M059J (cell line): ENCODE results near the gene TMEM270. TPM values are rescaled to one million over a fixed set of nuclear protein-coding genes. Genes with fewer than 3 reads are reported as not detected.
"Not testable (repeated sequence)": the region's sequence is repeated elsewhere in the genome, so short reads cannot be mapped to it uniquely, and the experiment has no call there.

Source experiments
- DNase-seq: peaks from one replicate; pipeline ENCODE4 v3.0.0-alpha.2; 2012; ENCODE audit warnings: low read depth
- total RNA-seq: library from RNA; depleted of rRNA; stranded (reverse); fragments of >200 nt; shearing (Covaris generic); gene quantifications from 2 replicates; pipeline ENCODE4 v1.2.3, GENCODE V29; 2014

The TMEM270 gene
- total RNA-seq, 1 experiment from 2014 or later: 0.32 TPM

DNA sequence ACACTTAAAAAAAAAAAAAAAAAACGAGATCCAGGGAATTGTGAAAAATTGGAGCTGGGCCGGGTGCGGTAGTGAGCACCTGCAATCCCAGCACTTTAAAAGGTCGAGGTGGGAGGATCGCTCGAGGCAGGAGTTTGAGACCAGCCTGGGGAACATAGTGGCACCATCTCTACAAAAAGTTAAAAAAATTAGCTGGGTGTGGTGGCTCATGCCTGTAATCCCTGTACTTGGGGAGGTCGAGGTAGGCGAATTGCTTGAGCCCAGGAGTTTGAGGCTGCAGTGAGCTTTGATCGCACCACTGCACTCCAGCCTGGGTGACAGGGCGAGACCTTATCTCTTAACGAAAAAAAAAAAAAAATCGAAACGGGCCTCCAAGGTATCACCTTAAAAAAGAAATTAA, 28.2 kb upstream of the TMEM270 start:
- no peak for DNase-seq

- no peak for DNase-seq
These were observed 27.6 kb upstream of the TMEM270 start for GRCh38 chr7:73833251-73833919.

- no peak for DNase-seq
These were observed 26.2 kb upstream of the TMEM270 start for GRCh38 chr7:73834626-73835191.

GRCh38 chr7:73837167-73837566, 23.8 kb upstream of the TMEM270 start:
- not testable (repeated sequence) for DNase-seq

GRCh38 chr7:73838642-73839041, 22.3 kb upstream of the TMEM270 start:
- DNase-seq: peak; percentile 23

DNA sequence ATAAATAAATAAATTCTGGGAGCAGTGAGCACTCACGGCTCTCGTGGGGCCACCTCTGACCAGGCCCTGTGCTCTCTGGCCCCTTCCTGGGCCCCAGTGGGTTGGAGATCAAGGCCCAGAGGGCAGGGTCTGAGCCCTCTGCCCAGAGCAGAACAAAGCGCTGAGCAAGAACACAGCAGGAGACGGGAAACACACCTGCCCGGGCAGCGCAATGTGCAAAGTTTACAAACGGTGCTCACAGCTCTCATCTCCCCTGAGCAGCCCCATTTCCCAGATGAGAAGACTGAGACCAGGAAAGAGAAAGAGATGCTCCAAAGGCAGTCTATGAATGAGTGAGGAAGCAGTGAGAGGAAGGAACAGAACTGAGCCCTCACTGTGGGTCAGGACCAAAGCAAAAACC, 21.7 kb upstream of the TMEM270 start:
- DNase-seq: no peak

GRCh38 chr7:73839743-73840714, 20.9 kb upstream of the TMEM270 start:
- DNase-seq: no peak

DNA sequence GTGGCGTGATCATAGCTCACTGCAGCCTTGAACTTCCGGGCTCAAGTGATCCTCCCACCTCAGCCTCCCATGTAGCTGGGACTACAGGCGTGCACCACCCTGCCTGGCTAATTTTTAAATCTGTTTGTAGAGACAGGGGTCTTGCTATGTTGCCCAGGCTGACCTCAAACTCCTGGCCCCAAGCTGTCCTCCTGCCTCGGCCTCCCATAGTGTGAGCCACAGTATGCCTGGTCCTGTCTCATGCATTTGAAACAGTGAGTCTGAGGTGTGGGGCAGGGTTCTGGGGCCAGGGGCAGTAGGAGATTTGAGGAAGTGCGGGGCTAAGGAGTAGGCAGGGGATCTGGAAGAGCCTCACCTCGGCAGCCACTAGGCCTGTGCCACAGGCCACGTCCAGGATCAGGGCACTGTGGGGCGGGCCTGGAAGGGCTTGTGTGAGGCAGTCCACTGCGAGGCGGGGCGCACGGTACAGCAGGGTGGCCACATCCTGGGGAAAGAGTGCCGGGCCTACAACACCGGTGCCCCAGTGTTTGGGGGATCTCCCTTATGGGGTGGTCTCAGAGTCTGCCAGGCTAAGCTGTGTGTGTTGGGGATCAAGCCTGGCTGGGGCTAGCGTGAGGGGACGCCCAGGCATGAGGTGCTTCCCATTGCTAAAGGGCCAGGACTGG, 20.1 kb upstream of the TMEM270 start:
- no peak for DNase-seq

GRCh38 chr7:73841689-73842066, 19.3 kb upstream of the TMEM270 start:
- DNase-seq: no peak

DNA sequence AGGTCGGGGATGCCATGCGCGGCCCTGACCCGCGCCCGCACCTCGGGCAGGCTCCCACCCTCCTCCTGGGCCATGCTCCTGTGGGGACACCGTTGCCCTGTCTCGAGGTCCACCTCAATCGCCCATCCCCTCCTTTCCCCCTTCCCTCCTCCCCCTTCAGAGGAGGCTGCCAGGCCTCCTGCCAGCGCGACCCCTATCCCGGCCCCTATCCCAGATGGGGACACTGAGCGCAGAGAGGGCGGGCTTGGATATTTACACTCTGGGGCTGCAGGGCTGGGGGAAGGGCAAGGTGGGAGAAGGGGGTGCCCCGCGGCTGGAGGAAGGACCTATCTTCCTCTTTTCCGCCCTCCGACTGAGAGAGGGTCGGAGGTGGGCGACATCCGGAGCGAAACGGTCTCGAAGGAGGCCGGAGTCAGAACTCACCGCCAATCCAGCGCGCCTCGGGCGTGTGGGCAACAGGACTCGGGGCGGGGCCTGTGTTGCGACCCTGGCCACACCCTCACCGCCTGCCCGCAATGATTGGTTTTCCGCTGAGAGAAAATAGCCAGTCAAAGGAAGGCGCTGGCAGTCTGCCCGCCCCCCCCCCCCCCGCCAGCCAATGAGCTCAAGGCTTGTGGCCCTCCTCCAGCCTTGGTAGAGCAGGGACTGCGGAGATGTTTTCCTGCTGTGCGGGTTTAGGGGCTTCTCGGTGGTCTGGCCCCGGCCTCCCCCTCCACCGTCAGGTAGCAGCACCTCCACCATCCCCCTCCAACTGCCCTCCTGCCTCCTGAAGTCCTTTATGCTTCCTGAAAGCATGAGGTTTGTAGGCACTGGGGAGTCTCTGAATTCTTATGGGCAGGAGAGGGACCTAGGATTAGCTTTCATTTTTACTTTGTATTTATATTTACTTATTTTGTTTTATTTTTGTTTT, 18.6 kb upstream of the TMEM270 start, which contains the start of gene METTL27:
METTL27 (minus strand) TSS at position 450 of the 910 bp plus-strand sequence; CDS start at position 74, 376 bp downstream.
- peak; percentile 93 for DNase-seq

DNA sequence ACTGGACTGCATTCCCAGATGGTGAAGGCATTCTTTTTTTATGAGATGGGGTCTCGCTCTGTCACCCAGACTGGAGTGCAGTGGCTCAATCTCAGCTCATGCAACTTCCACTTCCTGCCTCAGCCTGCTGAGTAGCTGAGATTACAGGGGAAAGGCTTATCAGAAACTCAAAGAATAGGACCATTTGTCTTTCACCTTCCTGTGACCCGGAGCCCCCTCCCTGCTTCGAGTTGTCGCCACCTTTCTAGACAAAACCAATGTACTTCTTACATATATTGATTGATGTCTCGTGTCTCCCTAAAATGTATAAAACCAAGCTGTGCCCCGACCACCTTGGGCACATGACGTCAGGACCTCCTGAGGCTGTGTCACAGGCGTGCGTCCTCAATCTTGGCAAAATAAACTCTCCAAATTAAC, 16.8 kb upstream of the TMEM270 start:
- no peak for DNase-seq

DNA sequence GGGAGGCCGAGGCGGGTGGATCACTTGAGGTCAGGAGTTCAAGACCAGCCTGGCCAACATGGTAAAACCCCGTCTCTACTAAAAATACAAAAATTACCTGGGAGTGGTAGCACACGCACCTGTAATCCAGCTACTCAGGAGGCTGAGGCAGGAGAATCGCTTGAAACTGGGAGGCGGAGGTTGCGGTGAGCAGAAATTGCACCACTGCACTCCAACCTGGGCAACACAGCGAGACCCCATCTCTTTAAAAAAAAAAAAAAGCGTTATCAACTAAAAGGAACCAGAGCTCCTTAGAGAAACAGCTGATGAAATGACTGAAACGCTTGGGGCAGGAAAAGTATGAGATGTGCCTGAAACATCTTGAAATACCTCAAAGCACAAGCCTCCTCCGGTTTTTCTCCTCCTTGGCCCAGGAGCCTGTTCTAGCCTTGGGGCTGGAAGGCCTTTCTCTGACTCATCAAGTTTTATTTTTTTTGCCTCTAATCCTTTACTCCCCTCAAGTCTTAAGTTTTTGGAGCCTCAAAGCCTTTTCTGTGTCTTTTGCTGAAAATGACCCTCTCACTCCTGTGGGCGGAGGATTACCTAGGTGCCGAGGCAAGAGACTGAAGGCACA, 16.0 kb upstream of the TMEM270 start:
- DNase-seq: peak; percentile 93

DNA sequence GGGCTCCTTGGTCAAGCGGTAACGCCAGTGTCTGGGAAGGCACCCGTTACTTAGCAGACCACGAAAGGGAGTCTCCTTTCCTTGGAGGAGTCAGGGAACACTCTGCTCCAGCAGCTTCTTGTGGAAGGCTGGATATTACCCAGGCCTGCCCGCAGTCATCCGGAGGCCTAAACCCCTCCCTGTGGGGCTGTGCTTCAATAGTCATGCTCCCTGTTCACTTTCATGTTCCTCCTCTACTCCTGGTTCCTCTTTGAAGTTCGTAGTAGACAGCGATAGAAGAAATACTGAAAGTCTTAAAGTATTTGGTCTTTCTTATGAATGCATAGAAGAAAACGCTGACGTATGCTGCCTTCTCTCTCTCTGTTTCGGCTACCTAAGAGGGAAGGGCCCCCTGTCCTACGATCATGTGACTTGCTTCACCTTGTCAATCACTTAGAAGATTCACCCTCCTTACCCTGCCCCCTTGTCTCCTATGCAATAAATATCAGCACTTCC, 15.2 kb upstream of the TMEM270 start:
- peak; percentile 25 for DNase-seq

DNA sequence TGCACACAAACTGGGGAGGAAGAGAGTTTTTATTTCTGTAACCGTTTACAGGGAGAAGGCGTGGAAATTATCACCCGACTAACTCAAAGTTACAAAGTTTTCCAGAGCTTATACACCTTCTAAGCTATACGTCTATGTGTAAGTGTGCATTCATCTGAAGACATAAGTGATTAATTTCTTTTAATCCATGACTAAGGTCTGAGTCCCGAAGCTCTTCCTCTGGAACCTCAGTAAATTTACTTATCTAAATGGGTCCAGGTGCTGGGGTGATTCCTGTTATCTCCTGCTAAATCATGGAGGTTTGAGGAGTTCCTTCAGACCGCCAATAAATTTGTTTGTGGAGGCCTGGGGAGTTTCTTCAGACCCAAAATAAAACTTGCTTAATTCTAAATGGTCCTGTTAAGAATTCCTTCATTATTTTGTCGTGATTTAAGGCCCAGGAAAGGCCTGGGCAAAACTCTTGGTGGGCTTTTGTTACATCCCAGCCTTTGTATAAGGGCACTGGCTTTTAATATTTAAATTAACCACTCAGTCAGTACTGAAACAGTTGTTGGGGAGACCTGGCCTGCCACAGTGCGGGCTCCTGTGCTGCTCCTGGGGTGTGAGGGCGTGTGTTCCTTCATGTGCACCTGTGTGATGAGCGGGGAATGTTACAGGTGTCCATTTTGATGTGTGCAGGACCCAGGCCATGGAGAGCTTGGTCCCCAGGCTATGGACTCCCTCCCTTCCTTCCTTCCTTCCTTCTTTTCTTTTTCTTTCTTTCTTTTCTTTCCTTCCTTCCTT, 12.8 kb upstream of the TMEM270 start:
- DNase-seq: no peak

- peak; percentile 97 for DNase-seq
These were observed 10.2 kb upstream of the TMEM270 start for GRCh38 chr7:73850781-73851207.

DNA sequence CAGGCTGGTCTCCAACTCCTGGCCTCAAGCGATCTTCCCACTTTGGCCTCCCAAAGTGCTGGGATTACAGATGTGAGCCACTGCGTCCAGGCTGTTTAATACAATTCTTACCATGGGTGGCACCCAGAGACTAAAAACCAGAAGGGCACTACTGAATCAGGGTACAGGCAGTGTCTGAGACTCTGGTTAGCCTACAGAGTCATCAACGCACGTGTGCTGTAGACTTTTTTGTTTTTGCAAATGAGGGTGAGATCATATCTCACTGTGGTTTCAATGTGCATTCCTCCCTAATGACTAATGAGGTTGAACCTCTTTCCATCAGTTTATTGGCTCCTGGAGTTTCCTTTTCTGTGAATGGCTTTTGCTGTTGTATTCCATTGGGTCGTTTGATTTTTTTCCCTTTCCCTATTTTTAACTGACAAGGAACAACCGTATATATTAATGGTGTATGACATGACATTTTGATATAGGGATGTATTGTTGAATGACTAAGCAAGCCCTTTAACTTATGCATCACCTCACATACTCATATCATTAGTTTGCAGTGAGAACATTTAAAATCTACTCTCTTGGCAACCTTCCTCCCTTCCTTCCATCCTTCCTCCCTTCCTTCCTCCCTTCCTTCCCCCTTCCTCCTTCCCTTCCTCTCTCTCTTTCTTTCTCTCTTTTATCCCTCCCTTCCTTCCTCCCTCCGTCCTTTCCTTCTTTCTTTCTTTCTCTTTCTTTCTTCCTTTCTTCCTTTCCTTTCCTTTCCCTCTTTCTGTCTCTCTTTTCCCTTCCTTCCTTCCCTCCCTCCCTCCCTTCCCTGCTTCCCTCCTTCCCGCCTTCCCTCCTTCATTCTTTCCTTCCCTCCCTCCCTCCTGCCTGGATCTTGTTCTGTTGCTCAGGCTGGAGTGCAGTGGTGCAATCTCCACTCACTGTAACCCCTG, 9.3 kb upstream of the TMEM270 start:
- DNase-seq: peak; percentile 99

DNA sequence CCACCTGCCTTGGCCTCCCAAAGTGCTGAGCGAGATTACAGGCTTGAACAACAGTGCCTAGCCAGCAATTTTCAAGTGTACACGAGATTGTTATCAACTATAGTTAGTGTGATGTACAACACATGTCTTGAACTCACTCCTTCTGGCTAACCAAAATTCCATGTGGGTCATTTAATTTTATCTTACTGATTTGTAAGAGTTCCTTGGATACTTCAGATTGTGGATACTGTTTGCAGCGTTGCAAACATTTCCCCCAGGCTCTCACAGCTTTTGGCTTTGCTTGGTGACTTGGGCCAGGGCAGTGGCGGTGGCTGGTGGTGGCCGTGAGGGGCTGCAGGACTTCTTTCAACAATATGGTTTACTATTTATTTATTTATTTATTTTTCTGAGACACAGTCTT, 8.5 kb upstream of the TMEM270 start:
- DNase-seq: no peak

- DNase-seq: no peak
These were observed 4.0 kb upstream of the TMEM270 start for GRCh38 chr7:73856941-73857340.
